ENCODE data around the gene STK17B. TPM values are rescaled to one million over a fixed set of nuclear protein-coding genes. Genes with fewer than 3 reads are reported as not detected.

The STK17B gene
- total RNA-seq, 2 experiments from 2014 or later: 645 to 648 TPM

DNA sequence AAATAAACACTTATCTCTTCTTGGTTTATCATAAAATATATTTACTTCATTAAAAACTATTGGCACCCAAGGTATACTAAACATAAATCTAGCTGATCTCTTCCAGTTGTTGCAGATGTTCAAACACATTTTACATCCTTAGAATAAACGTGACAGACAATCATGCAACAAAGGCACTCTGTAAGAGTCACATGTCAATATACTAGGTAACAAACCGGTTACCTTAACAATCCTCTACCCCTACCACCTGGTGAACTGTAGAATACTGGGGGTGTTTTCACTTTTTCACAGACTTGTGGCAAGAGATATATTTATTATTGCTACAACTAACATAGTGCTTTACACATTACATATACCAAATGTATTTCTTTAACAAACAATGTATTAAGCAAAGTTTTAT, 15.8 kb downstream of the STK17B start:
- H3K9me3 ChIP-seq (ENCODE audit: control insufficient read depth in 1 of 2, insufficient read depth in 1 of 2, low read length in 2 of 2): no peaks in the 10 kb centered on the region
- ChIA-PET POLR2A (interaction anchor here (1.4 to 7.2 kb wide), 5 partner anchors 6 to 84 kb away, joined by 4 to 66 read pairs (median 25); partner anchors contain the start of gene STK17B), CTCF (no interaction called here)
- no peak overlapping the region for H3K4me3 ChIP-seq (ENCODE audit: low read length)
- peak in 1 of 14 experiments; percentile 54 for DNase-seq
- intact Hi-C loops (cut with DNase I, micrococcal nuclease): loop anchor here (2.0 to 5.0 kb wide), 2 partner anchors 19 to 122 kb away; no protein-coding TSS in a partner anchor
- TF ChIP-seq, protein P1, sequence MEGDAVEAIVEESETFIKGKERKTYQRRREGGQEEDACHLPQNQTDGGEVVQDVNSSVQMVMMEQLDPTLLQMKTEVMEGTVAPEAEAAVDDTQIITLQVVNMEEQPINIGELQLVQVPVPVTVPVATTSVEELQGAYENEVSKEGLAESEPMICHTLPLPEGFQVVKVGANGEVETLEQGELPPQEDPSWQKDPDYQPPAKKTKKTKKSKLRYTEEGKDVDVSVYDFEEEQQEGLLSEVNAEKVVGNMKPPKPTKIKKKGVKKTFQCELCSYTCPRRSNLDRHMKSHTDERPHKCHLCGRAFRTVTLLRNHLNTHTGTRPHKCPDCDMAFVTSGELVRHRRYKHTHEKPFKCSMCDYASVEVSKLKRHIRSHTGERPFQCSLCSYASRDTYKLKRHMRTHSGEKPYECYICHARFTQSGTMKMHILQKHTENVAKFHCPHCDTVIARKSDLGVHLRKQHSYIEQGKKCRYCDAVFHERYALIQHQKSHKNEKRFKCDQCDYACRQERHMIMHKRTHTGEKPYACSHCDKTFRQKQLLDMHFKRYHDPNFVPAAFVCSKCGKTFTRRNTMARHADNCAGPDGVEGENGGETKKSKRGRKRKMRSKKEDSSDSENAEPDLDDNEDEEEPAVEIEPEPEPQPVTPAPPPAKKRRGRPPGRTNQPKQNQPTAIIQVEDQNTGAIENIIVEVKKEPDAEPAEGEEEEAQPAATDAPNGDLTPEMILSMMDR (IDR thresholded peaks at IDR 0.05): no peak
- H3K27ac Mint-ChIP-seq: peak overlapping the region; percentile 85
- H3K27me3 ChIP-seq (ENCODE audit: control insufficient read depth in 1 of 2, insufficient read depth in 2 of 2, low read length in 2 of 2): no peaks in the 10 kb centered on the region
- H3K4me3 Mint-ChIP-seq: peak overlapping the region; percentile 71
- H3K36me3 ChIP-seq (ENCODE audit: insufficient read depth, low read length): peaks cover 76% of the 10 kb centered on the region
- H3K9me3 Mint-ChIP-seq: no peaks in the 10 kb centered on the region
- ATAC-seq (ENCODE audit: poor library complexity): peak; percentile 51
- peaks cover 36% of the 10 kb centered on the region for H3K4me1 ChIP-seq (ENCODE audit: insufficient read depth, low read length)
- H3K27me3 Mint-ChIP-seq: no peaks in the 10 kb centered on the region
- H3K4me1 Mint-ChIP-seq (ENCODE audit: low read depth): peaks cover 93% of the 10 kb centered on the region
- peak overlapping the region in 1 of 2 donors; percentile 13 for H3K27ac ChIP-seq (ENCODE audit: low read depth in 1 of 2, low read length in 2 of 2)
- H3K36me3 Mint-ChIP-seq (ENCODE audit: low read depth): peaks cover 100% of the 10 kb centered on the region

DNA sequence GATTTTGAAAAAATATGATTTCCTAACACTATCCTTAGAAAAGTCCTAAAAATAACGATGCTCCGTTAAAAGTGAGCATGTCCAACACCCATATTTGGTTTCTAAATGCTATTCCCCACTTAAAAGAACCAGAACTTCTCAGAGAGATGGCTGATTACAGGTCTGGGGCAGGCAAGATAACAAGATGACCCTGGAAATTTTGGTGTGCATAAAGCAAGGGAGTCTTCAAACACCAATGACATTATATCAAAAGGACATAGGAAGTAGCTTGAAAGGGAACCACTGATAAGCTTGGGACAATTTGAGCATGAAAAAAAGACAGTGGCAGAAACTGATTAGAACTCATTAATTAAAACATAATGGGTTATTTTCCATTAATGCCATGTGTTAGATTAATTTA, 17.9 kb downstream of the STK17B start:
- Histone ChIP-seq H3K27me3 (ENCODE audit: control insufficient read depth in 1 of 2, insufficient read depth in 2 of 2, low read length in 2 of 2) (no peaks in the 10 kb centered on the region), H3K4me3 (ENCODE audit: low read length) (no peak overlapping the region), H3K36me3 (ENCODE audit: insufficient read depth, low read length) (peaks cover 88% of the 10 kb centered on the region), H3K9me3 (ENCODE audit: control insufficient read depth in 1 of 2, insufficient read depth in 1 of 2, low read length in 2 of 2) (no peaks in the 10 kb centered on the region), H3K4me1 (ENCODE audit: insufficient read depth, low read length) (peaks cover 32% of the 10 kb centered on the region), H3K27ac (ENCODE audit: low read depth in 1 of 2, low read length in 2 of 2) (peak overlapping the region in 1 of 2 donors; percentile 10)
- ATAC-seq (ENCODE audit: poor library complexity) (no peak), DNase-seq (no peak)
- Mint-ChIP-seq H3K27me3 (no peaks in the 10 kb centered on the region), H3K4me3 (peak overlapping the region; percentile 26), H3K27ac (peak overlapping the region; percentile 85), H3K36me3 (ENCODE audit: low read depth) (peaks cover 100% of the 10 kb centered on the region), H3K9me3 (no peaks in the 10 kb centered on the region), H3K4me1 (ENCODE audit: low read depth) (peaks cover 97% of the 10 kb centered on the region)
- intact Hi-C loops (cut with DNase I, micrococcal nuclease): no loop called here
- ChIA-PET CTCF (no interaction called here), POLR2A (interaction anchor here (1.1 to 7.2 kb wide), 8 partner anchors 8 to 142 kb away, joined by 3 to 66 read pairs (median 10); partner anchors contain the start of gene STK17B)
- TF ChIP-seq, protein P1 (IDR thresholded peaks at IDR 0.05): no peak

GRCh38 chr2:196149948-196150347, 21.4 kb downstream of the STK17B start:
- Histone ChIP-seq H3K4me3 (ENCODE audit: low read length) (no peak overlapping the region), H3K36me3 (ENCODE audit: insufficient read depth, low read length) (peaks cover 93% of the 10 kb centered on the region), H3K27ac (ENCODE audit: low read depth in 1 of 2, low read length in 2 of 2) (peak overlapping the region; percentile 10 to 53), H3K27me3 (ENCODE audit: control insufficient read depth in 1 of 2, insufficient read depth in 2 of 2, low read length in 2 of 2) (no peaks in the 10 kb centered on the region), H3K4me1 (ENCODE audit: insufficient read depth, low read length) (peaks cover 51% of the 10 kb centered on the region), H3K9me3 (ENCODE audit: control insufficient read depth in 1 of 2, insufficient read depth in 1 of 2, low read length in 2 of 2) (no peaks in the 10 kb centered on the region)
- POLR2A ChIA-PET: interaction anchor here (0.7 to 7.2 kb wide), 6 partner anchors 12 to 80 kb away, joined by 3 to 66 read pairs (median 12); partner anchors contain the start of gene STK17B
- Mint-ChIP-seq H3K9me3 (no peaks in the 10 kb centered on the region), H3K27me3 (no peaks in the 10 kb centered on the region), H3K27ac (peak overlapping the region; percentile 85), H3K4me3 (peak overlapping the region; percentile 62), H3K36me3 (ENCODE audit: low read depth) (peaks cover 100% of the 10 kb centered on the region), H3K4me1 (ENCODE audit: low read depth) (peaks cover 96% of the 10 kb centered on the region)
- intact Hi-C loops (cut with DNase I, micrococcal nuclease): loop anchor here in 1 of 2 experiments (2.0 kb wide), 1 partner anchor 17 kb away; no protein-coding TSS in a partner anchor
- DNase-seq (peak in 2 of 14 experiments; percentile 58 to 59), ATAC-seq (ENCODE audit: poor library complexity) (peak; percentile 17)
- CTCF ChIA-PET: interaction anchor here (1.3 kb wide), 1 partner anchor 9 kb away, joined by 3 read pairs; no protein-coding TSS in a partner anchor
- TF ChIP-seq, protein P1 (IDR thresholded peaks at IDR 0.05): no peak
